Neural crest cell (in vitro differentiated cells): ENCODE measurements around the gene TBC1D3L. TPM values are rescaled to one million over a fixed set of nuclear protein-coding genes. Genes with fewer than 3 reads are reported as not detected.
"Not testable (repeated sequence)": the region's sequence is repeated elsewhere in the genome, so short reads cannot be mapped to it uniquely, and the experiment has no call there.

Experiments
- DNase-seq: peaks from one replicate; pipeline ENCODE4 v3.0.0; 2021; ENCODE audit warnings: low read depth, mixed read lengths, low spot score
- H3K27ac Mint-ChIP-seq: one replicate; pipeline ENCODE4 v1.8.0; 2021; ENCODE audit warnings: mild to moderate bottlenecking, mixed read lengths; ENCODE audit not compliant: unreplicated experiment
- H3K27me3 Mint-ChIP-seq: 2 replicates; pipeline ENCODE4 v1.8.0; 2021; ENCODE audit warnings: low read depth, mild to moderate bottlenecking, mixed read lengths
- H3K36me3 Mint-ChIP-seq: 2 replicates; pipeline ENCODE4 v1.8.0; 2021; ENCODE audit warnings: low read depth, mild to moderate bottlenecking, mixed read lengths
- H3K4me1 Mint-ChIP-seq: 2 replicates; pipeline ENCODE4 v1.8.0; 2021; ENCODE audit warnings: mixed read lengths
- H3K4me3 Mint-ChIP-seq: one replicate; pipeline ENCODE4 v1.8.0; 2021; ENCODE audit warnings: mild to moderate bottlenecking, mixed read lengths
- H3K9me3 Mint-ChIP-seq: 2 replicates; pipeline ENCODE4 v1.8.0; 2021; ENCODE audit warnings: mixed read lengths
- long read RNA-seq: library from polyadenylated mRNA; unstranded; transcript quantifications from one replicate; pipeline ENCODE4 v2.0.0, GENCODE V29; 2020
- total RNA-seq: library from RNA; stranded (reverse); gene quantifications from 2 replicates; pipeline ENCODE4 v1.2.1, GENCODE V29; 2021

The TBC1D3L gene
- 26.7 and 26.9 TPM in 2 replicates for total RNA-seq
- long read RNA-seq, partial matches to known transcripts, result 2 of 3 reads
- long read RNA-seq, other reads (novel, unspliced or antisense), result 0 of 3 reads

DNA sequence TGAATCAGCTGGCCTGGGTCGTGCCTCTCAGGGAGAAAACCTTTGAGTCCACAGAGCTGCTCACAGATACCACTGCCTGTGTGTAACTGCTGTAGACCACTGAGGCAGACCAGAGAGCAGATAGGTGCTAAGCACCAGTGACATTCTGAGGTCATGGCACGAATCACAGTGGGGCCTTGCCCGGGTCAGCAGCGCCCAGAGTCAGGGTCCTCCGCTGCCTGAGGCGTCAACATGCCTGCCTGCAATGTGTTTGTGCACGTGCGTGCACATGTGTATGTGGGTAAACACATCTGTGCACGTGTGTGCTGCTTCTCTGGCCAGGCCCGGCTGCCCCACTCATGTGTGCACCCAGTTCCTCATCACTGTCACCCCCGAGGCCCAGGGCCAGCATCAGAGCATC, at the start of gene TBC1D3L:
TSS of gene TBC1D3L (minus strand) at position 101 of the 400 bp plus-strand sequence. CDS start 1,540 bp downstream, outside the sequence.
- H3K9me3 Mint-ChIP-seq, H3K4me1 Mint-ChIP-seq, H3K4me3 Mint-ChIP-seq, DNase-seq, H3K36me3 Mint-ChIP-seq, H3K27ac Mint-ChIP-seq, H3K27me3 Mint-ChIP-seq: not testable (repeated sequence)

DNA sequence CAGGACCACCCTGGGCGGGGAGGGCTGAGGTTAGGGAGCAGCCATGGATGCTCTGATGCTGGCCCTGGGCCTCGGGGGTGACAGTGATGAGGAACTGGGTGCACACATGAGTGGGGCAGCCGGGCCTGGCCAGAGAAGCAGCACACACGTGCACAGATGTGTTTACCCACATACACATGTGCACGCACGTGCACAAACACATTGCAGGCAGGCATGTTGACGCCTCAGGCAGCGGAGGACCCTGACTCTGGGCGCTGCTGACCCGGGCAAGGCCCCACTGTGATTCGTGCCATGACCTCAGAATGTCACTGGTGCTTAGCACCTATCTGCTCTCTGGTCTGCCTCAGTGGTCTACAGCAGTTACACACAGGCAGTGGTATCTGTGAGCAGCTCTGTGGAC, 14.8 kb upstream of the TBC1D3L start, which contains the start of gene TBC1D3D:
TSS of gene TBC1D3D (plus strand) at position 301 of the 400 bp plus-strand sequence. CDS start 1,585 bp downstream, outside the sequence.
- H3K9me3 Mint-ChIP-seq, H3K4me1 Mint-ChIP-seq, H3K27ac Mint-ChIP-seq, H3K4me3 Mint-ChIP-seq, H3K36me3 Mint-ChIP-seq, DNase-seq, H3K27me3 Mint-ChIP-seq: not testable (repeated sequence)

Other genes with a start within 250 kb of the TBC1D3L start
- gene HNF1B, start 244.0 kb downstream of the TBC1D3L start, total RNA-seq, result not detected in 2 replicates
- not detected in 2 replicates for gene TBC1D3K, start 64.6 kb downstream of the TBC1D3L start, total RNA-seq
- gene TBC1D3D, start 14.9 kb upstream of the TBC1D3L start, total RNA-seq, result 0.23 and 0.50 TPM in 2 replicates
- gene TBC1D3C, start 79.6 kb upstream of the TBC1D3L start, total RNA-seq, result not detected in 2 replicates
- gene TBC1D3E, start 138.9 kb upstream of the TBC1D3L start, total RNA-seq, result not detected in 2 replicates
- not detected in 2 replicates for gene TBC1D3, start 203.5 kb upstream of the TBC1D3L start, total RNA-seq